GM23338 (cell line): ENCODE data around the gene SLC45A3. TPM values are rescaled to one million over a fixed set of nuclear protein-coding genes. Genes with fewer than 3 reads are reported as not detected.

Source experiments
- ATAC-seq: fragments of 200-7000 bp; cut with Tn5 transposase; 3 replicates; pipeline ENCODE4 v1.9.1; 2020
- DNase-seq: peaks from one replicate; pipeline ENCODE4 v3.0.0-alpha.2; 2015; ENCODE audit warnings: low spot score
- H2AFZ ChIP-seq: fragments of 200-600 bp; sonication (generic); 2 replicates; pipeline ENCODE4 v1.8.0; 2016; ENCODE audit warnings: antibody characterized with exemption, mild to moderate bottlenecking, moderate library complexity
- H3F3A ChIP-seq: fragments of 200-600 bp; sonication (generic); replicated peaks from 2 replicates; pipeline ENCODE4 v1.8.0; 2017; ENCODE audit warnings: antibody characterized with exemption, mixed run types, low read depth
- H3K27ac ChIP-seq: fragments of 200-600 bp; sonication (generic); 2 replicates; pipeline ENCODE4 v1.6.1; 2016; ENCODE audit warnings: low read depth
- H3K27me3 ChIP-seq: fragments of 200-600 bp; sonication (generic); 2 replicates; pipeline ENCODE4 v1.8.0; 2016; ENCODE audit warnings: mild to moderate bottlenecking, mixed run types, moderate library complexity; ENCODE audit not compliant: insufficient read depth
- H3K36me3 ChIP-seq: fragments of 200-600 bp; sonication (generic); 2 replicates; pipeline ENCODE4 v1.8.0; 2016; ENCODE audit warnings: mild to moderate bottlenecking; ENCODE audit not compliant: insufficient read depth
- H3K4me1 ChIP-seq: fragments of 200-600 bp; sonication (generic); 2 replicates; pipeline ENCODE4 v1.8.0; 2016; ENCODE audit warnings: mild to moderate bottlenecking, moderate library complexity; ENCODE audit not compliant: insufficient read depth
- H3K4me2 ChIP-seq: fragments of 200-600 bp; sonication (generic); 2 replicates; pipeline ENCODE4 v1.7.1; 2017; ENCODE audit warnings: mixed run types
- H3K4me3 ChIP-seq: fragments of 200-600 bp; sonication (generic); 2 replicates; pipeline ENCODE4 v1.6.1; 2016; ENCODE audit warnings: mixed run types
- H3K79me2 ChIP-seq: fragments of 200-600 bp; sonication (generic); replicated peaks from 2 replicates; pipeline ENCODE4 v1.8.0; 2017; ENCODE audit warnings: mild to moderate bottlenecking; ENCODE audit not compliant: insufficient read depth
- H3K9me2 ChIP-seq: fragments of 200-600 bp; sonication (generic); 2 replicates; pipeline ENCODE4 v1.8.0; 2017; ENCODE audit not compliant: insufficient read depth
- H4K20me1 ChIP-seq: fragments of 200-600 bp; sonication (generic); replicated peaks from 2 replicates; pipeline ENCODE4 v1.8.0; 2017; ENCODE audit warnings: mild to moderate bottlenecking; ENCODE audit not compliant: insufficient read depth
- H3K27ac Mint-ChIP-seq: 2 replicates; pipeline ENCODE4 v1.8.0; 2020; ENCODE audit warnings: inconsistent platforms, mild to moderate bottlenecking, moderate library complexity, mixed read lengths
- H3K27me3 Mint-ChIP-seq: 3 replicates; pipeline ENCODE4 v1.8.0; 2022; ENCODE audit warnings: low read depth, mild to moderate bottlenecking, moderate library complexity, mixed read lengths, inconsistent platforms; ENCODE audit not compliant: insufficient read depth, poor library complexity
- H3K36me3 Mint-ChIP-seq: 3 replicates; pipeline ENCODE4 v1.8.0; 2021; ENCODE audit warnings: low read depth, mild to moderate bottlenecking, inconsistent platforms, moderate library complexity, mixed read lengths
- H3K4me1 Mint-ChIP-seq: 3 replicates; pipeline ENCODE4 v1.8.0; 2020; ENCODE audit warnings: mild to moderate bottlenecking, inconsistent platforms, mixed read lengths
- H3K4me3 Mint-ChIP-seq: 3 replicates; pipeline ENCODE4 v1.8.0; 2021; ENCODE audit warnings: moderate library complexity, mild to moderate bottlenecking, inconsistent platforms, mixed read lengths
- H3K9me3 Mint-ChIP-seq: 3 replicates; pipeline ENCODE4 v1.8.0; 2020; ENCODE audit warnings: moderate library complexity, mild to moderate bottlenecking, inconsistent platforms, mixed read lengths
- CREB1 ChIP-seq: fragments of 250-450 bp; sonication (Bioruptor Pico); IDR thresholded peaks from 2 replicates; pipeline ENCODE4 v1.5.0; 2020; ENCODE audit warnings: low read depth, mild to moderate bottlenecking, moderate library complexity
- ETS1 ChIP-seq: IDR thresholded peaks from 2 replicates; pipeline ENCODE4 v1.6.1; 2016; ENCODE audit warnings: antibody characterized with exemption
- EZH2 ChIP-seq: fragments of 200-600 bp; sonication (generic); IDR thresholded peaks from one replicate; pipeline ENCODE4 v1.8.0; 2017; ENCODE audit warnings: antibody characterized with exemption, mild to moderate bottlenecking, low read depth; ENCODE audit not compliant: unreplicated experiment
- EZH2phosphoT487 ChIP-seq: fragments of 200-600 bp; sonication (generic); IDR thresholded peaks from one replicate; pipeline ENCODE4 v1.8.1; 2018; ENCODE audit warnings: antibody characterized with exemption; ENCODE audit not compliant: unreplicated experiment
- JUNB ChIP-seq: IDR thresholded peaks from one replicate; pipeline ENCODE4 v1.6.1; 2016; ENCODE audit warnings: antibody characterized with exemption; ENCODE audit not compliant: unreplicated experiment
- NANOG ChIP-seq: IDR thresholded peaks from 2 replicates; pipeline ENCODE4 v1.6.1; 2016; ENCODE audit warnings: antibody characterized with exemption, borderline replicate concordance
- POLR2AphosphoS5 ChIP-seq: IDR thresholded peaks from 2 replicates; pipeline ENCODE4 v1.6.1; 2016; ENCODE audit warnings: antibody characterized with exemption, low read depth
- REST ChIP-seq: IDR thresholded peaks from one replicate; pipeline ENCODE4 v1.6.1; 2018; ENCODE audit warnings: antibody characterized with exemption; ENCODE audit not compliant: unreplicated experiment
- STAT1 ChIP-seq: IDR thresholded peaks from one replicate; pipeline ENCODE4 v1.6.1; 2016; ENCODE audit warnings: antibody characterized with exemption; ENCODE audit not compliant: unreplicated experiment
- ZNF331 ChIP-seq: fragments of 250-450 bp; sonication (Bioruptor Pico); IDR thresholded peaks from 2 replicates; pipeline ENCODE4 v1.5.0; 2020; ENCODE audit warnings: low read depth, mild to moderate bottlenecking, moderate library complexity
- polyA plus RNA-seq: library from polyadenylated mRNA; unstranded; fragments of >200 nt; fragmentation: Nextera tagmentation; extraction: Ambion mirVana; gene quantifications from 2 replicates; pipeline ENCODE4 v1.2.1, GENCODE V29; 2016
- total RNA-seq: library from RNA; depleted of rRNA; stranded (reverse); fragments of >200 nt; shearing (Covaris generic); gene quantifications from 2 replicates; pipeline ENCODE4 v1.2.3, GENCODE V29; 2014
- TF ChIP-seq, protein P1 (sequence below), 2 experiments: fragments of 200-600 bp in 1 of 2; sonication (generic) in 1 of 2; conservative IDR thresholded peaks; 2 replicates each; pipeline versions ENCODE4 v1.5.1 to v1.6.1; 2016 to 2017; ENCODE audit warnings: antibody characterized with exemption in 2 of 2, low read depth in 2 of 2, mild to moderate bottlenecking in 2 of 2, moderate library complexity in 1 of 2
- TF ChIP-seq, protein P2 (sequence below): fragments of 250-450 bp; sonication (Bioruptor Pico); IDR thresholded peaks from 2 replicates; pipeline ENCODE4 v1.5.0; 2020; ENCODE audit warnings: mild to moderate bottlenecking, moderate library complexity

The SLC45A3 gene
- total and polyA plus RNA-seq, 2 experiments from 2014 or later: 4.7 to 16.0 TPM

DNA sequence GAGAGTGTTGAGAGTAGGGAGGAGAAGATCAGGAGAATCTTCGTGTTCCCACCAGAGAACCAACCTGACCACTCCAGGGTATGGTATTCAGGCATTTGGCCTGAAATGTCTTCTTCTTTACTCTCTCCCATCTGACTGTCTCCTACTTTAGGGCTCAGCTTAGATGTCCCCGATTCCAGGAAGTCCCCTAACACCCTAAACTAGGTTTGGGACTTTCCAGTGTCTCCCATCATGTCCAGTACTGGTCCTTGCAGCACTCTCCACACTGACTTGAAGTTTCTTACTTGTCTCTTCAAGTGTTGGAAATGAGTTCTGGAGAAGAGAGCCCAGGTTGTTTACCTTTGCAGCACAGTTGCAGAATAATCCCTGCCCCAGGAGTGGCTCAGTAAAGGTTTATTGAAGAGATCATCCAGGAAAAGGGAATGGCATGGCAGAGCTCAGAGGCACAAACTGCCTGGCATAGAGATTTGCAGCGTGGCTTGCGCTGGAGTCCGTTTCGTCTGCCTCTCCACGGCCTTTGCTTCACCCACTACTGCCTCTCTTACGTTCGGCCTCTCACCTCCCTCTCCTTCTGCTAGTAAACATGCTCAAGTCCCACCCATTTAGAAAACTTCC, 42.3 kb downstream of the SLC45A3 start:
- H3K27ac Mint-ChIP-seq: no peak overlapping the region

More for the DNA sequence above, 42.3 kb downstream of the SLC45A3 start:
- ATAC-seq (no peak), DNase-seq (no peak)
- Histone ChIP-seq H2AFZ (no peak overlapping the region), H3K27ac (no peak overlapping the region), H3K79me2 (no peaks in the 10 kb centered on the region), H3K36me3 (no peaks in the 10 kb centered on the region), H3K27me3 (no peaks in the 10 kb centered on the region), H3K9me2 (no peaks in the 10 kb centered on the region), H3F3A (no peaks in the 10 kb centered on the region), H3K4me3 (no peak overlapping the region), H3K4me2 (no peak overlapping the region), H3K4me1 (no peaks in the 10 kb centered on the region), H4K20me1 (no peaks in the 10 kb centered on the region; the same call in 1 of the 2 replicates)
- TF ChIP-seq, protein P1, sequence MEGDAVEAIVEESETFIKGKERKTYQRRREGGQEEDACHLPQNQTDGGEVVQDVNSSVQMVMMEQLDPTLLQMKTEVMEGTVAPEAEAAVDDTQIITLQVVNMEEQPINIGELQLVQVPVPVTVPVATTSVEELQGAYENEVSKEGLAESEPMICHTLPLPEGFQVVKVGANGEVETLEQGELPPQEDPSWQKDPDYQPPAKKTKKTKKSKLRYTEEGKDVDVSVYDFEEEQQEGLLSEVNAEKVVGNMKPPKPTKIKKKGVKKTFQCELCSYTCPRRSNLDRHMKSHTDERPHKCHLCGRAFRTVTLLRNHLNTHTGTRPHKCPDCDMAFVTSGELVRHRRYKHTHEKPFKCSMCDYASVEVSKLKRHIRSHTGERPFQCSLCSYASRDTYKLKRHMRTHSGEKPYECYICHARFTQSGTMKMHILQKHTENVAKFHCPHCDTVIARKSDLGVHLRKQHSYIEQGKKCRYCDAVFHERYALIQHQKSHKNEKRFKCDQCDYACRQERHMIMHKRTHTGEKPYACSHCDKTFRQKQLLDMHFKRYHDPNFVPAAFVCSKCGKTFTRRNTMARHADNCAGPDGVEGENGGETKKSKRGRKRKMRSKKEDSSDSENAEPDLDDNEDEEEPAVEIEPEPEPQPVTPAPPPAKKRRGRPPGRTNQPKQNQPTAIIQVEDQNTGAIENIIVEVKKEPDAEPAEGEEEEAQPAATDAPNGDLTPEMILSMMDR (conservative IDR thresholded peaks at IDR 0.05; ENCODE audit: low read depth in 2 of 2): no peak
- TF ChIP-seq REST (no peak), ETS1 (no peak), EZH2 (no peak), ZNF331 (CRISPR knock-in tag) (no peak), JUNB (no peak), STAT1 (no peak), POLR2AphosphoS5 (no peak), CREB1 (CRISPR knock-in tag) (no peak), EZH2phosphoT487 (no peak), NANOG (no peak)
- TF ChIP-seq, protein P2, sequence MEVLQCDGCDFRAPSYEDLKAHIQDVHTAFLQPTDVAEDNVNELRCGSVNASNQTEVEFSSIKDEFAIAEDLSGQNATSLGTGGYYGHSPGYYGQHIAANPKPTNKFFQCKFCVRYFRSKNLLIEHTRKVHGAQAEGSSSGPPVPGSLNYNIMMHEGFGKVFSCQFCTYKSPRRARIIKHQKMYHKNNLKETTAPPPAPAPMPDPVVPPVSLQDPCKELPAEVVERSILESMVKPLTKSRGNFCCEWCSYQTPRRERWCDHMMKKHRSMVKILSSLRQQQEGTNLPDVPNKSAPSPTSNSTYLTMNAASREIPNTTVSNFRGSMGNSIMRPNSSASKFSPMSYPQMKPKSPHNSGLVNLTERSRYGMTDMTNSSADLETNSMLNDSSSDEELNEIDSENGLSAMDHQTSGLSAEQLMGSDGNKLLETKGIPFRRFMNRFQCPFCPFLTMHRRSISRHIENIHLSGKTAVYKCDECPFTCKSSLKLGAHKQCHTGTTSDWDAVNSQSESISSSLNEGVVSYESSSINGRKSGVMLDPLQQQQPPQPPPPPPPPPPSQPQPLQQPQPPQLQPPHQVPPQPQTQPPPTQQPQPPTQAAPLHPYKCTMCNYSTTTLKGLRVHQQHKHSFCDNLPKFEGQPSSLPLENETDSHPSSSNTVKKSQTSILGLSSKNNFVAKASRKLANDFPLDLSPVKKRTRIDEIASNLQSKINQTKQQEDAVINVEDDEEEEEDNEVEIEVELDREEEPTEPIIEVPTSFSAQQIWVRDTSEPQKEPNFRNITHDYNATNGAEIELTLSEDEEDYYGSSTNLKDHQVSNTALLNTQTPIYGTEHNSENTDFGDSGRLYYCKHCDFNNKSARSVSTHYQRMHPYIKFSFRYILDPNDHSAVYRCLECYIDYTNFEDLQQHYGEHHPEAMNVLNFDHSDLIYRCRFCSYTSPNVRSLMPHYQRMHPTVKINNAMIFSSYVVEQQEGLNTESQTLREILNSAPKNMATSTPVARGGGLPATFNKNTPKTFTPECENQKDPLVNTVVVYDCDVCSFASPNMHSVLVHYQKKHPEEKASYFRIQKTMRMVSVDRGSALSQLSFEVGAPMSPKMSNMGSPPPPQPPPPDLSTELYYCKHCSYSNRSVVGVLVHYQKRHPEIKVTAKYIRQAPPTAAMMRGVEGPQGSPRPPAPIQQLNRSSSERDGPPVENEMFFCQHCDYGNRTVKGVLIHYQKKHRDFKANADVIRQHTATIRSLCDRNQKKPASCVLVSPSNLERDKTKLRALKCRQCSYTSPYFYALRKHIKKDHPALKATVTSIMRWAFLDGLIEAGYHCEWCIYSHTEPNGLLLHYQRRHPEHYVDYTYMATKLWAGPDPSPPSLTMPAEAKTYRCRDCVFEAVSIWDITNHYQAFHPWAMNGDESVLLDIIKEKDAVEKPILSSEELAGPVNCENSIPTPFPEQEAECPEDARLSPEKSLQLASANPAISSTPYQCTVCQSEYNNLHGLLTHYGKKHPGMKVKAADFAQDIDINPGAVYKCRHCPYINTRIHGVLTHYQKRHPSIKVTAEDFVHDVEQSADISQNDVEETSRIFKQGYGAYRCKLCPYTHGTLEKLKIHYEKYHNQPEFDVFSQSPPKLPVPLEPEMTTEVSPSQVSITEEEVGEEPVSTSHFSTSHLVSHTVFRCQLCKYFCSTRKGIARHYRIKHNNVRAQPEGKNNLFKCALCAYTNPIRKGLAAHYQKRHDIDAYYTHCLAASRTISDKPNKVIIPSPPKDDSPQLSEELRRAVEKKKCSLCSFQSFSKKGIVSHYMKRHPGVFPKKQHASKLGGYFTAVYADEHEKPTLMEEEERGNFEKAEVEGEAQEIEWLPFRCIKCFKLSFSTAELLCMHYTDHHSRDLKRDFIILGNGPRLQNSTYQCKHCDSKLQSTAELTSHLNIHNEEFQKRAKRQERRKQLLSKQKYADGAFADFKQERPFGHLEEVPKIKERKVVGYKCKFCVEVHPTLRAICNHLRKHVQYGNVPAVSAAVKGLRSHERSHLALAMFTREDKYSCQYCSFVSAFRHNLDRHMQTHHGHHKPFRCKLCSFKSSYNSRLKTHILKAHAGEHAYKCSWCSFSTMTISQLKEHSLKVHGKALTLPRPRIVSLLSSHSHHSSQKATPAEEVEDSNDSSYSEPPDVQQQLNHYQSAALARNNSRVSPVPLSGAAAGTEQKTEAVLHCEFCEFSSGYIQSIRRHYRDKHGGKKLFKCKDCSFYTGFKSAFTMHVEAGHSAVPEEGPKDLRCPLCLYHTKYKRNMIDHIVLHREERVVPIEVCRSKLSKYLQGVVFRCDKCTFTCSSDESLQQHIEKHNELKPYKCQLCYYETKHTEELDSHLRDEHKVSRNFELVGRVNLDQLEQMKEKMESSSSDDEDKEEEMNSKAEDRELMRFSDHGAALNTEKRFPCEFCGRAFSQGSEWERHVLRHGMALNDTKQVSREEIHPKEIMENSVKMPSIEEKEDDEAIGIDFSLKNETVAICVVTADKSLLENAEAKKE (CRISPR knock-in tag): no peak
- Mint-ChIP-seq H3K4me3 (no peak overlapping the region), H3K4me1 (no peaks in the 10 kb centered on the region), H3K27me3 (peaks cover 2% of the 10 kb centered on the region), H3K9me3 (no peaks in the 10 kb centered on the region), H3K36me3 (no peaks in the 10 kb centered on the region)
